Hematopoietic multipotent progenitor cell treated with erythropoietin and hydrocortisone succinate and interleukin-3 and kit ligand, for 6 days (in vitro differentiated cells): ENCODE measurements around the gene IKBKE.

Experiments used
- DNase-seq: peaks from one replicate; pipeline ENCODE4 v3.0.0-alpha.2; 2015

IKBKE gene

DNA sequence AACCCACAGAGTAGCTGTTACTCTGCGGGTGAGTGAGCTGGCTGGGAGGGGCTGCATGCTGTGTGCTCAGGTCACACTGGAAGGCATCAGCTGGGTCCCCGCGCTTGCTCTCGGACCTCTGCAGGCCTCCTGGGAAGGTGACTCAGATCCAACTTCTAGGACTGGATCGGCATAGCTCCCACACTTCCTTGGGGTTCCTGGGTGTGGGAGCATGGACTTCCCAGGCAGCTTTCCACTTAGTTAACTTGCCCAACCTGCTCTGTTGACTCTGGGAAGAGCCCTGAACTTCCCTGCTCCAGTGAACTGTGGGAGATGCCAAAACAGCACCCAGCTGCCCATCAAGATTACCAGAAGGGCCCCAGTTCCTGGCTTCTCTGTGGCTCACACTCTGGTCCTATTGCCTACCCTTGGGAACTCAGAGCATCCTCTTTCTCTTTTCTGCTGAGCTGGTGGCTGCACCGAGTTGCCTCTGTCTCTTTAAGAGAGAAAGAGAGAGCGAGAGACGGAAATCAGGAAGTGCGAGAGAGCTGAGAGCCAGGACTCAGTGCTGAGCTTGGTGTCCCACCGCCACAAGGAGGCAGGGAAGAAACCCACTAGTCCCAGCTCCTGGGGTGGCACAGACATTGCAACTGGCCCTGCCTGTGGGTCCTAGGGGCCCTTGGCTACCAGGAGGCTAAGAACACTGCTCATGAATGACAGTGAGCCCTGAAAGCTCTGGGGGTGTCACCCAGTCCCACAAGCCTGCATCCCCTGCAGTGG is at the start of gene IKBKE:
TSS of gene IKBKE (plus strand) at position 544 of the 759 bp plus-strand sequence. CDS start 2,752 bp downstream, outside the sequence.
- peak; percentile 87 for DNase-seq

- DNase-seq, result no peak
Observed at GRCh38 chr1:206421616-206422340, 48.5 kb upstream of the IKBKE start.

DNA sequence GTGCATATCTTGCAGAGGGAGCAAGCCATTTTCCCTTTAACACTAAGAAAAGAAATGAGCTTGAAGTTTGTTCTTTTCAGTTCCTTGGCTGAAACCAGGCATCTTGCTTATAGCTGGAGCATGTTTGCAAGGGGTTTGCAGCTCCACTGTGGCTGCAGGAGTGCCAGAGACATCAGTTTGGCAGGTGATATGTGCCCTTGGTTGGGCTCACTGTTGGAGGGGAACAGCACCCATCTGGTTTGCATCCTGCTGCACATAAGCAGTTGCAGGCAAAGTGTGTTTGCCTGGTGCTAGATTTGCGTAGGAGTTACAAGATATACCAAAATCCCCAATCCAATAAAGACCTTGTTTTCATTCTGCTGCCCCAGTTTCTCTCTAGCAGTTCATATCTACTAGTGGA is 47.8 kb upstream of the IKBKE start:
- DNase-seq, result no peak

- no peak for DNase-seq
Observed at GRCh38 chr1:206427291-206427690, 43.0 kb upstream of the IKBKE start.

- no peak for DNase-seq
Observed at GRCh38 chr1:206429421-206429820, 40.9 kb upstream of the IKBKE start.

DNA sequence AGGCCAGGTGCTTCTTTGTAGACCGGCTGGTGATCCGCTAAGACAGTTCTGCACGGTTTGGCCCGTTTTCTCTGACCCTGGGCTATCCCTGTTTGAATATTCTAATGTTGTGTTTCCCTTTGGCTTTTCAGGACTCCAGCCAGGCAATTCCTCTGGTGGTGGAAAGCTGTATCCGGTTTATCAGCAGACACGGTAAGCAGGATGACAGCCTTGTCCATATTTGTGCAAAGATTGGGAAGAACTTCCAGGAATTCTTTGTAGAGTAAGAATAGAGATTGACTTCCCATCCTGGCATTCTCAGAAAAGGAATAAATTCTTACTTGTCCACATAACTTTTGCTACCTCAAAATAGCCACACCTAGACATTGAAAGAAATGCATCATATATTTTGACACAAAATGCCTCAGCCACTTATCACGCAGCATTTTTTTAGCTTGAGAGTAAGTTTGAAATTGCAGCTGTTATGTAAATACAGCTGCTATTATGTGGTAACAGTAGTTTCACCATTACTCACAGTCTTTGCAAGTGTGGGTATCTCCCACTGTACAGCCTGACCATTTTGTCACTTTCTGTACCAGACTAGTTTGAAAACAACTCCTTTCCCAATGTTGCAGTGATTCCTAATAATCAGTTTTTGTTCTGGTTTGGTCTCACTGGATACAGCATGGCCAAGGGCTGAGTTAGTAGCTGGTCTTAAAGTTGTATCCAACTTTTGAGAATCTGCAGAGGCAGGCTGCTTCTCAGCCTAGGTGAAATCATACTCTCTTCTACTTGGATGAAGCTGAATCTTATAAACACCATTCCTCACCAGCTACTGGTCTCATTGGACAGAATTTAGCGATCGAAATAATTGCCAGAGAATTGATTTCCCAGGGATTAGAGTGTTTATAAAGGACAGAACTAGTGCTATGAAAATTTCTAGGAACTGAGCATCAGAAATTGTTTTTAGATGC is 40.0 kb upstream of the IKBKE start:
- DNase-seq, result no peak

GRCh38 chr1:206435445-206435844 is 34.8 kb upstream of the IKBKE start:
- DNase-seq, result no peak

- DNase-seq, result no peak
Observed at GRCh38 chr1:206438554-206438953, 31.7 kb upstream of the IKBKE start.

- no peak for DNase-seq
Observed at GRCh38 chr1:206439205-206439604, 31.1 kb upstream of the IKBKE start.

- no peak for DNase-seq
Observed at GRCh38 chr1:206441336-206441967, 28.8 kb upstream of the IKBKE start.

DNA sequence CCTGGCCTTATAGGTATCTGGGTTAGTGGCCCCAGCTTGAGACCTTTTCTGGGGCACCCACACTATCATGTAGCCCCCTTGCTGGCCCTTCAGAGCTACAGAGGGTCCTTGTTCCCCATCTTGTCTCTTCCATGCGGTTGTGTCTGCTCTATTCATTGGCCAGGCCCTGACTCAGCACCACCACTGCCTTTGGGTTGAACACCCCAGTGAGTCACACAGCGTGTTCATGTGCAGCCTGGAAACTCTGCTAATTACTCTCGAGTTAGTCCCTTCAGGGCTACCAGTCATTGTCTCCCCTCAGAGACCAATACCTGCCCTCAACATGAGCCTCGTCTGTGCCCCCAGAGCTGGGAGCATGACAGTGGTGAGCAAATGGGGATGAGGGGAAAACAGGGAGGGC is 28.2 kb upstream of the IKBKE start:
- DNase-seq, result no peak

- DNase-seq, result no peak
Observed at GRCh38 chr1:206445116-206445515, 25.2 kb upstream of the IKBKE start.

DNA sequence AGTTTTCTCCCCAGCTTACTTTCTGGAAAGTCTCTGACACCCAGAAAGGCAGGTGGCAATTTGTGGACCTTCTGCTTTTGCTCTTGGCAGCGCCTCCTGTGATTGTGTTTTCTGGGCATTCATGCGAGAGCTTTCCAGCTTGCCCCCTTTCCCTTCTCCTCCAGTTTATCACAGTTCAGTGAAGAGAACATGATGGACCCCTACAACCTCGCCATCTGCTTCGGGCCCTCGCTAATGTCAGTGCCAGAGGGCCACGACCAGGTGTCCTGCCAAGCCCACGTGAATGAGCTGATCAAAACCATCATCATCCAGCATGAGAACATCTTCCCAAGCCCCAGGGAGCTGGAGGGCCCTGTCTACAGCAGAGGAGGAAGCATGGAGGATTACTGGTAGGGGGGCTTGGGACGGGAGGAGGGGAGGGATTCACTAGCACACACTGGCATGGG is 24.3 kb upstream of the IKBKE start:
- no peak for DNase-seq

GRCh38 chr1:206446688-206447421 is 23.4 kb upstream of the IKBKE start:
- no peak for DNase-seq

DNA sequence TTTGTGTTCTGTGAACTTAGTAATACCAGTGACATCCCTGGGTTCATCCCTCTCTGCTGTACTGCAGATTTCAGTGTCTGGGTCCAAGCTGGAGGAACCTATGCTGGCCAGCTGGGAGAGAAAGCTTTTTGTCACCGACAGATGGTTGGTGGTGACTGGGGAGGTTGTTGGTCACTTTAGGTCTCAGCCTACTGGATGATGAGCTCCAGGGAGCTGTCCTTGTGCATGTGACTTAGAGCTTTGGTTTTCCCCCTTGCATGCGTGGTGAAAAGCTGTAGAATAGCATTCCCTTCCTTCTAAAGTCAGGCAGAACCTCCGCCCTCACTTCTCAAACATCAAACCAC is 22.9 kb upstream of the IKBKE start:
- no peak for DNase-seq

GRCh38 chr1:206447792-206448191 is 22.5 kb upstream of the IKBKE start:
- no peak for DNase-seq

DNA sequence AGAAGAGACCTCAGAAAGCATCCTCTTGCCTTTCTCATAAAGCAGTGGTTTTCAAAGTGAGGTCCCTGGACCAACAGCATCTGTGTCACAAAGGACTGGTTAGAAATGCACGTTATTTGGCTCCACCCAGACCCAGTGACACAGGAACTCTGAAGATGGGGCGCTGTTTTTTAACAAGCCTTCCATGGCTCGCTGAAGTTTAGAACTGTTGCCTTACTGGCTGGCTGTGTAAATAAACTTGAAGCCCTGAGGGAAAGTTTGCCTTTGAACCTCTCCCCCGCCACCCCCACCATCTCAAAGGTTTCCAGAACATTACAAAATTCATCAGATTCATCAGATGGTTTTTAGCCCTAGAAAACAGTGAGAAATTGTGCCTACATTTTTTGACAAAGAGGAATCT is 21.8 kb upstream of the IKBKE start:
- no peak for DNase-seq

DNA sequence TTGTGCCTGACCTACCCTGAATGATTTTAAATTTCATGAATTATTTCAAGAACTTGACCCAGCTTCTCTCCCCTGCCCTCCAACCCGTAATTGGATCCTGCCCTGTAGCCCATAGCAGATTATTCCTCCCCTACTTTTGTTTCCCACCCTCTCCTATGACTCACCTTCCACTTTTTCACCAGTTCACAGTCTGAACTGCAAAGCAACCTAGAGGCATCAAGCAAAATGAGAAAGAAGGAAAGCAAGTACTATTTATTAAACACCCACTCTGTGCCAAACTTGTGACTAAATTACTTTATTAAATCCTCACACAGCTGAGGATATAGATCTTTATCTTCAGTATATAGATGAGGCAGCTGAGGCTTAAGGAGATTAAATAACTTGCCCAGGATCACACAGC is 20.7 kb upstream of the IKBKE start:
- DNase-seq, result no peak

GRCh38 chr1:206450281-206450680 is 20.0 kb upstream of the IKBKE start:
- no peak for DNase-seq

GRCh38 chr1:206451134-206451686 is 19.1 kb upstream of the IKBKE start:
- no peak for DNase-seq

GRCh38 chr1:206453111-206453510 is 17.2 kb upstream of the IKBKE start:
- DNase-seq, result no peak

GRCh38 chr1:206455289-206455665 is 15.0 kb upstream of the IKBKE start:
- DNase-seq, result no peak
